HG02943 (cell line): ENCODE measurements around the gene USP6.
"Not testable (repeated sequence)": the region's sequence is repeated elsewhere in the genome, so short reads cannot be mapped to it uniquely, and the experiment has no call there.

Source experiments
- ATAC-seq: cut with Tn5 transposase; IDR thresholded peaks from one replicate; pipeline ENCODE4 v1.9.1; 2021; ENCODE audit warnings: mild to moderate bottlenecking, low read depth, moderate library complexity; ENCODE audit not compliant: unreplicated experiment

The USP6 gene

DNA sequence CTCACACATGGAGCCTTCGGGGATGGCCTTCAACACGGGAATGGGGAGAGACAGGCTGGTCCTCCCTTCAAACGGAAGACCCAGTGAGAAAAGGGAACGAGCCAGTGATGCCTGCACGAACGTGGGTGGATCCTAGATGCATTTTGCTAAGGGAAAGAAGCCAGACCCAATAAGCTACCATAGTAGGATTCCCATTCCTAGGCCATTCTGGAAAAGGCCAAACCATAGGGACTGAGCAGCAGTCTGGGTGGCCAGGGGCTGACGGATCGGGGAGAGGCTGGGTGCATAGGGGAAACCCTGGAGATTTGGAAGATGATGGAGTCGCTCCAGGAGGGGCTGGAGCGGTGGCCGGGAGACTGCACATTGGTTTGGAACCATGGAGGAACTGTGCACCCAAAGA, 18.7 kb downstream of the USP6 start:
- not testable (repeated sequence) for ATAC-seq

DNA sequence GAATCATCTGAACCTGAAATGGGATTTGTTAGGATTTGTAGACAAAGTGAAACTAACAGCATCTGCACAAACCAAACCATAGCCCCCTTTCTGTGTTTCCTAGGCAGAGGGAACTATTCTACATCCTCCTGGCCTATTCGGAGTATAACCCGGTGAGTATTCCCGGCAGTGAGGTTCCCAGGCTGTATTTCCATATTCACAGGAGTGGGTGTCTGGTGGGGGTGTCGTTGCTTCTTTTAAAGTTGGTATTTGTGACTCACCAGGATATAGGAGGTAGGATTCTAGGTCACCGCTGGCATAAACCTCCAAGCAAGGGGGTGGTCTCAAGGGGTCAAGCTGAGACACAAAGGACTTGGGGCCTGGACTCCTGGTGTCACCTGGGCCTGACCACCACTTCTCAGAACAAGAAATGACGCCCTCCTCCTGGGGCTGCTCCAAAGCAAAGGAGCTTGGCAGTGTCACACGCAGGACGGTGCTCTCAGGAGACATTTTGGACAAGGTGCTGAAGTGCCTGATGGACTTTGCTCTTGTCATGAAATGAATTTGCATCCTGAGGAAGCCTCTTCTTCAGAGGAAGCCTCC, 19.4 kb downstream of the USP6 start:
- not testable (repeated sequence) for ATAC-seq

- no peak for ATAC-seq
Observed at GRCh38 chr17:5135726-5136579, 20.1 kb downstream of the USP6 start.

DNA sequence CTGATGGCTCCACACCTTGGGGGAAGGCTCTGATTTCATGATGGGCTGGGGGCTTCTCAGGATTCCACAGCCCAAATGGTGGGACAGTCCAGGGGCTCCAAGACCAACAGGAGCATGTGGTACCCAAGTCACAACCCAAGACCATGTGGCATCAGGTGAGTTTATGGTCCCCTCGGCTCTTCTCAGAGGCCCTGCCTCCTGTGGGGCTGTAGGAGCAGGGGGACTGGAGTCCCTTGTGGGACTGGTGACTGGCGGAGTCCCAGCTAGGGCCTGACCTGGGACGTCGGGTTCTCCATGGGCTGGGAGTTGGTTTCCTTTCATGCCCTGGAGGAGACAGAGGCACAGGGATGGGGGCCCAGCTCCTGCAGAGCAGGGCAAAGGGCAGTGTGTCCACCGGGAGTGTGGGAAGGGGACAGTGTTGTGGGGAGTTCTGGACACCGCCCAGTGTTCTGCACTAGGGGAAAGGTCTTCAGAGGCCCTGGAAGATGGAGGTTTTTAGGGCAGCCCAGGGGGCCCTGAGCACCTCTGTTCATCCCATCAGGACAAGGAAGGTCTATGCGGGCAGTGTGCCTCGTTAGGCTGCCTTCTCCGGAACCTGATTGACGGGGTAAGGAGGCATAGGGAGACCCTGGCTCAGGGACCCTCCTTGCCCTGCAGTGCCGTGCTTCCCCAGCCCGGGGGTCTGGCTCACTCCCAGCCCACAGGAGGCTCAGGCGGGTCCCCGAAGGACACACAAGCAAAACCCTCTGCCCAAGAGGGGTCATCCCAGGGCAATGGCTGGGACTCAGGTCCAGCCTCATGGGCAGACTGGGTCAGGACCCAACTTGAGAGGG, 21.0 kb downstream of the USP6 start:
- ATAC-seq: not testable (repeated sequence)

- not testable (repeated sequence) for ATAC-seq
Observed at GRCh38 chr17:5137511-5138197, 21.8 kb downstream of the USP6 start.

DNA sequence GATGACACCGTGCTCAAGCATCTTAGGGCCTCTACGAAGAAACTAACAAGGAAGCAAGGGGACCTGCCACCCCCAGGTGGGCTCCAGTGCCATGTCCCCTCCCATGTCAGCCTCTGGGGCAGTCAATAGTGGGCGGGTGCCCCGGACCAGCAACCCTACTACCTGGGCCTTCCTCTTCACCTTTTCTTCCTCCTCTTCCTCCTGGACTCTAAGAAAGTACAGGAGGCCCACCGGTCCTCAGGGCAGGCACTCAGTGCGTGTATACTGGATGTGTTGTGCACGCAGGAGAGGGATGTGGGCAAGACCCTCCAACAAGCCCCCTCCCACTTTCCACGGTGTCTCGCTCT, 22.3 kb downstream of the USP6 start:
- not testable (repeated sequence) for ATAC-seq

- no peak for ATAC-seq
Observed at GRCh38 chr17:5138616-5139457, 23.0 kb downstream of the USP6 start.

- no peak for ATAC-seq
Observed at GRCh38 chr17:5139458-5139732, 23.6 kb downstream of the USP6 start.

GRCh38 chr17:5142877-5143276, 27.0 kb downstream of the USP6 start:
- ATAC-seq: not testable (repeated sequence)

DNA sequence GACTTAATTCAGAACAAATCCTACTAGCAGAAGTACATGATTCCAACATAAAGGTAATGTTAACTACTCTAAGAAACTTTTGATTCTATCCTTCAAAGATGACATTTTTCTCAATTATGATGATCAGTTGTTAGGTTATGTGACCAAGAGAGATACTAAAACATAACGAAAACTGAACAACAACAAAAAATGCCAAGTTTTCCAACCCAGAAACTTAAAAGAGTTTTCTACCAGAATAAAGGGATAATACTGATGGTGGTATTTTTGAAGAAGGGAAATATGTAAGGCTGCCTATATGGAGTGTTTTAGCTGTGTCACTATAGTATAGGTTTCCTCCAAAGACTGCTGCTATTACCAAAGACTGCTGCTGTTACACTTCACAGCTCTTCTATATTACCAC, 30.3 kb downstream of the USP6 start:
- ATAC-seq: not testable (repeated sequence)

GRCh38 chr17:5160702-5161101, 44.9 kb downstream of the USP6 start:
- ATAC-seq: not testable (repeated sequence)

DNA sequence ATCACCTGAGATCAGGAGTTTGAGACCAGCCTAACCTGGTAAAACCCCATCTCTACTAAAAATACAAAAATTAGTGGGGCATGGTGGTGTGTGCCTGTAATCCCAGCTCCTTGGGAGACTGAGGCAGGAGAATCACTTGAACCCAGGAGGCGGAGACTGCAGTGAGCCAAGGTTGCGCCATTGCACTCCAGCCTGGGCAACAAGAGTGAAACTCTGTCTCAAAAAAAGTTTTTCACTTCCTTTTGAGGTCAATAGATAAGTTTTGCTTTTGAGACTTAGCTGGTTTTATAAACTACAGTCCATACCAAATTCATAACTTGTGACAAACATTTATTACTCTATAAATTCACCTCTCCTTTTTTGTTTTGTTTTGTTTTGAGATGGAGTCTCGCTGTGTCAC, 46.0 kb downstream of the USP6 start:
- ATAC-seq: not testable (repeated sequence)

DNA sequence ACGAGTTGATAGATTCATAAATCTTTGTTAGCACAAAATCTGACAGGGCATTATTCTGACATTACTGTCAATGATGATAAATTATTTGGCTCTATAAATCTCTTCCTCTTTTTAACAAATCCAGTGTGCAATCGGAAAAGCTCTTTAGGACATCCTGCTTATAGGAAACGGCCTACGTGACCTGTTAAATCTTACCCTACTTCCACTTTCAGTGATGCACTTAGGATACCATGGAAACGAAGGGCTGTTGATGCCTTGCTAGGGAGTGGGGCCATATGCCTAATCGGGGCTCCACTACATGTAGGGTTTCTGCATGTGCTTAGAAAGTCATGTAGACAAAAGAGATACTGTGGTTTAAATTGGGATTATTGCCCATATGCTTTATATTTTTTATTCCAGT, 48.6 kb downstream of the USP6 start:
- ATAC-seq: no peak

DNA sequence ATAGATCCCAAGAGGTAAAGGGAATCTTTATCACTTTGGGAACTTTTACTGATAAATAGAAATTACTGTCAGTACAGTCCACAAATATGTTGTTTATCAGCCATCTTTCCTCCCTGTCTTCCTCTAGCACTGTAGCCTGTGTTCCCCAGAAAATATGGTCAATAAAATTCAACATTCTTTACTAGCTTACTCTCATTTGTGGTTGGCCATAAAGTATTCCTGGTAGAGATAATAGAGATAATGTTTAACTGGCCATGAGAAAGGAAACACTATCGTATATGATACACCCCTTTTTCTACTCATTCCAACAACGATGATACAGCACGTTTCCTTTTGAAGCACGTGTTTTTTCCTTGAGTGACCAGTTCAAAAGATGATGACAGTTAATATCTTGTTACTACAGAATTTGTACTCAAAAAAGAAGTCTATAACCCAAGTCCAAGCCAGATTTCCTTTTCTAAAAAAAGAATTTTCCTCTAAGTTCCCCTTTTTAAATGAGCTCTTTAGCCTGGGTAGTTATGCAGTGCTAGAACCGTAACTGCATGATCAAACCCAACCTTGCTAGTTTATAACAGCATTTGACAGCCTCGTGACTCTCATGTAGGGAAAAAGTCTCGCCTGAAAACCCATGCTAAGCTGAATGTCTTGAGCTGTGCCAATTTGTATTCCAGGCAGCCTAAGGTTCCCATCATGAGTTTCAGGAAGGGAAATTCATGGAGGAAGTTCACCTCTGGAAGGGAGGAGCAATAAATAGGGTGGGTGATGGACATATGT, 50.1 kb downstream of the USP6 start:
- ATAC-seq: not testable (repeated sequence)

GRCh38 chr17:5175027-5175426, 59.2 kb downstream of the USP6 start:
- not testable (repeated sequence) for ATAC-seq

GRCh38 chr17:5179003-5179402, 63.2 kb downstream of the USP6 start:
- ATAC-seq: no peak

- no peak for ATAC-seq
Observed at GRCh38 chr17:5181509-5182305, 65.9 kb downstream of the USP6 start.

GRCh38 chr17:5182597-5183409, 67.0 kb downstream of the USP6 start:
- no peak for ATAC-seq
